Kidney glomerular epithelial cell (primary cell): Measurements from ENCODE around the gene TSPAN18.

Experiments
- DNase-seq: peaks from one replicate; lab custom pipeline; 2025; lab: John Stamatoyannopoulos, UW

Gene TSPAN18

DNA sequence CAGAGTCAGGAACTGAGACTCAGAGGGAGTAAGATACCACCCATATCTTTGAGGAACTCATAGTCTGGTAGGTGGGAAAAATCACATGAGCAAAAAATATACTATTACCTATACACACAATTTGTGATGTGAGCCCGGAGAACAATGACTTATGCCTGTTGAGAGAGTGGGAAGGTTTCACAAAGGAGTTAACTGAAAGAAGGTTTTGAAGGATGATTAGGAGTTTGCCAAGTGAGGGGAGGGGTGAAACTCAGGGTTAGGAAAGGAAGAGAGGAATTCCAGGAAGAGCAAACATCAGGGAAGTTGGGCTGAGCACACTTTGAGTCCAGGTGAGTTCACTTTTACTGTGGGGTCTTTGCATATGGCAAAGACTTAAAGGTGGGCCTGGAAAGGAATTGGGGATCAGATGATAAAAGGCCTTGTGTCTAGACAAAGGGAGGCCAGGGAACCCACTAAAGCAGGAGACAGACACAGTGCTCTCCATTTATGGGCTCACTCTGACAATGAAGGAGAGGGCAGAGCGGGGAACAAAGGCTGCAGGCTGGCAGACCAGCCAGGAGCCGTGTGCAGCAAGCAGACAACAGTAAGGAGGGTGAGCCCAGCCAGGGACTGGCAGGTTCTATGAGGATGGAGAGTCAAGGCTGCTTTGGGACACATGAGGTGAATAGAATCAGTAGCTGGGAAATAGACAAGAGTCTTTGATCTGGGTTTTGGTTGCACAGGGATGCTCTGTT, 33.1 kb downstream of the TSPAN18 start:
- DNase-seq = no peak

DNA sequence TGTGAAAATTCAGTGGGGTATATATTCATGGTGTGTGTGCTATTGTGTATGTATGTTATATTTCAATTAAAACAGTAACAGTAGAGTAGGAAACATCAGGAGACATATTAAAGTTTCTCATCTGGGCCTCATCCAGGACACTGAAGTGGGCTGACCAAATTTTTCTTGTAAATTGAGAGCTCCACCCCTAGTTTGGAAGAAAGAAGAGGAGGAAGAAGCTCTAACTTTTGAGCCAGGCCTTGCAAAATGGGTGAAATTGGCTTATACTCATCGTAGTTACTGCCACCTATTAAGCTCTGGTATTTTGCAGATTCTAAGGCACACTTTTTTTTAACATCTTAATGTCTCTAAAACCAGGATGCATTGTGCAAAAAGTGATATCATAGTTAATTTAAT, 33.7 kb downstream of the TSPAN18 start:
- DNase-seq = no peak

- DNase-seq = peak; percentile 66
Observed at GRCh38 chr11:44760917-44761550, 34.3 kb downstream of the TSPAN18 start.

GRCh38 chr11:44761551-44761961, 34.8 kb downstream of the TSPAN18 start:
- DNase-seq = no peak

DNA sequence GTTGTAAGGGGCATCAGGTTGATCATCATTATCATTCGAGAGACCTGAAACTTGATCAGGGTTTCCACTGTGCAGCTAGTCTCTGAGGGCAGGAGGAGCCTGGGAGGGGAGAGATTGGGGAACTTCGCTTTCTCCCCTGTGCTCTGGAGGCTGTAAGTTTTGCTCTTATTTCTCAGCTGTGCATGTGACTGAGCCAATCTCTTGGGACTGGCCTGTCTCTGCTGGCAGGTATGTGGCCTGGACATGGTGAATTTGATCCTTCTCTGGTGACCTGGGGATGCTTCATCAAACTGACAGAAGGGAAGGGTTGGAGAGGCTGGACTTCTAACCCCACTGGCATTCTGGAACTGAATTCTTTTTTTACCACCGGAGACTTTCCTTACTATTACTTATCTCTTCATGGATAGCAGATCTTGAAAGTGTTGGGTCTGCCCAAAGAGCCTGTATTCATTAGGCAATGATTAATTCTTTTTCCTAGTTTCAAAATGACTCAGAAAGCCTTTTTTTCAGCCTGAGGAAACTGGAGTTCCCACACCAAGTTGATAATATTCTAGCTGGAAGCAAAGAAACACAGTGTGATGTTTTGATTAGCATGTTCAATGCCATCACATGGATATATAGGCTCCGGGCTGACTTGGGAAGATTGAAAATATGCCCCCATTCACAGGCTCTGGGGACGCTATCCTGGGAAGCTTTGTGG, 36.5 kb downstream of the TSPAN18 start:
- DNase-seq = peak; percentile 61

- no peak for DNase-seq
Observed at GRCh38 chr11:44764583-44764982, 37.8 kb downstream of the TSPAN18 start.

GRCh38 chr11:44765026-44765595, 38.3 kb downstream of the TSPAN18 start:
- DNase-seq = no peak

DNA sequence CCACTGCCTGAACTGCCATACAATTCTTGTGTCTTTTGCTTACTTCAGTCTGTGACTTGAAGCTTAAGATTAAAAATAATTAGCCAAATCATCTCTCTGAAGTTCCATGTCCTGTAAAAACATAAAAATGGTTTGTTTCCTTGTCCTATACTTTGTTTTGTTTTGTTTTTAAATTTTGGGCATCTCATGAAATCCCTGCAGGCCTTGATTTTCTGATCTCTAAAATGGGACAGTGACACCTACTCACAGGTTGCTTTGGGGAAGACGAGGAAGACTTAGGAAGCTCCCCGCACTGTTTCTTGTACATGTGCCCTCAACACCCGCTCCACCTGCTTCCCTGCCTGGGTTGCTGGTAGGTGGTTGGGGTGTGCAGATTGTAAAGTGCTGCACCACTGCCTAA, 38.9 kb downstream of the TSPAN18 start:
- no peak for DNase-seq

DNA sequence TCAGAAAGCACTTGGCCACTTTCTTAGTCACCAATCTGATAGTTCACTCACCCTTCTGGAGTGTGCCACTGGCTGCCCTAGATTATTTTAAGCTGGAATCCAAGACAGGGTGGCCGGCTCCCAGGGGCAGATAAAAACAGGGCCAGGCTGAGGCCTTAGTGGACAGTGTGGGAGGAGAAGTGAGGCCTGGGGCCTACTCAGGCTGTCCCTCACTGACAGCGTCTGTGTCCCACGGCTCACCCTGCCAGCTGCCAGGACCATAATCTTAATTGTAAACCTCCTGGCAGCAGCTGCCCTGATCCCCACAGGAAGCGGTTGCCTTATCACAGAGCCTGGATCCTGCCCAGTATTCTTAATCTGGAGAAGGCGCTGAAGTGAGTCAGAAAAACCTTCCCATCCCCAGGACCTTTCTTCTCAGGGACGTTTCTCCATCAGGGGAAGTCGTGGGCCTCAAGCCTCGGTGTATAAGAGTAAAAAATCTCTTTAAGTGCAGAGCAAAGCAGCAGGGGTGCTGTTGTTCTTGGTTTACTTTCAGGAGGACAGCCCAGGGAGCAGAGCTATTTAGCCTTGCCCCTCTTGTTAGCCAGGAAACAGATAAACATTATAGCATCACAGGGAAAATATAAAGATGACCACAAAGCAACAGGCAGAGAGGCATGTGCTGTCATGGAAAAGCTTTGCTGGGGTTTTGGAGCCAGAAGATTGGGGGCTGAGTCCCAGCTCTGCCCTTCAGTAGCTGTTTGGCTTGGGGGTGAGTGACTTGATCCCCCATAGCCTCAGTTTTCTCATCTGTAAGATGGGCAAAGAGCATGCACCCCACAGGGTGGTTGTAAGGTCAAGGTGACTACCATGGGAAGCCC, 39.6 kb downstream of the TSPAN18 start:
- no peak for DNase-seq

DNA sequence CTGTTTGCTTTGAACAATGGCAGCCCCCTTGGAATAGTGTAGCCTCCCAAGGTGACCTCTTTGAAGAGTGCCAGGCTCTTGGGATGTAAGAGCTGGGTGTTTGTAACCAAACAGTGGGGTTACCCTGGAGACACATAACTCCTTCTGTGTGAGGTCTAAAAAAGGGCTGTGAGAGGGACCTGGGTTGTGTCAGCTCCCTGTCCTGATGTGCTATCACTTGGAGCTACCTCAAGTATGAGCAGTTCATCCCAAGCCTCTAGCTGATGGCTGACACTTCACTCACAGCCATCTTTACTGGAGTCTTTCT, 40.2 kb downstream of the TSPAN18 start:
- DNase-seq = no peak

- DNase-seq = no peak
Observed at GRCh38 chr11:44767421-44767820, 40.7 kb downstream of the TSPAN18 start.

DNA sequence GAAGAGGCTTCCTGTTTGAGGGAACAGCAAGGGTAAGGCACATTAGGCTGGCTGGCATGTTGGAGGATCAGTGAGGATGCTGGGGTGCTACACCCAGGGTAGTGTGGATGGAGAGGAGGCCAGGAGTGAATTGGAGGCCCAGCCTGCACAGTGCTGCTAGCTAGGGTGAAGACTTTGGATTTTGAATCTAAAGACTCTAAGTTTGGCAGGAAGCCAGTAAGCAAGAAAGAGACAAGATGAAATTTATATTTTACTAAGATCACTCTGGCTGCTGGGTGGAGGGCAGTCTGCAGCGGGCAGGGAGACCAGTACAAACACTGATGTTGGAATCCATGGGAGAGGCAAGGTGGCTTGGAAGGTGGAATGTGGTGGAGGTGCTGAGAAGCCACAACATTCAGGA, 43.6 kb downstream of the TSPAN18 start:
- no peak for DNase-seq

- no peak for DNase-seq
Observed at GRCh38 chr11:44771252-44771734, 44.5 kb downstream of the TSPAN18 start.

DNA sequence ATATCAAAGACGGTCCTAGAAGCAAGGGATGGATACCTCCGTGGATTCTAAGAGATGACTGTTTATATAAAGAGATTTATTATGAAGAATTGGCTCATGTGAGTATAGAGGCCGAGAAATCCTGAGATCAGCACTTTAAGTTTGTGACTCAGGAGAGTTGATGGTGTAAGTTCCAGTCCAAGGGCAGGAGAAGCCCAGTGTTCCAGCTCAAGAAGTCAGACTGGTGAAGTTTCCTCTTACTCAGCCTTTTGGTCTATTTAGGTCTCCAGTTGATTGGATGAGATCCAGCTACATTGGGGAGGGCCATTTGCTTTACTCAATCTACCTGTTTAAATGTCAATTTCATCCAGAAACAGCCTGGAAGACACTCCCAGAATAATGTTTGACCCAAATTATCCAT, 45.1 kb downstream of the TSPAN18 start:
- DNase-seq = no peak

DNA sequence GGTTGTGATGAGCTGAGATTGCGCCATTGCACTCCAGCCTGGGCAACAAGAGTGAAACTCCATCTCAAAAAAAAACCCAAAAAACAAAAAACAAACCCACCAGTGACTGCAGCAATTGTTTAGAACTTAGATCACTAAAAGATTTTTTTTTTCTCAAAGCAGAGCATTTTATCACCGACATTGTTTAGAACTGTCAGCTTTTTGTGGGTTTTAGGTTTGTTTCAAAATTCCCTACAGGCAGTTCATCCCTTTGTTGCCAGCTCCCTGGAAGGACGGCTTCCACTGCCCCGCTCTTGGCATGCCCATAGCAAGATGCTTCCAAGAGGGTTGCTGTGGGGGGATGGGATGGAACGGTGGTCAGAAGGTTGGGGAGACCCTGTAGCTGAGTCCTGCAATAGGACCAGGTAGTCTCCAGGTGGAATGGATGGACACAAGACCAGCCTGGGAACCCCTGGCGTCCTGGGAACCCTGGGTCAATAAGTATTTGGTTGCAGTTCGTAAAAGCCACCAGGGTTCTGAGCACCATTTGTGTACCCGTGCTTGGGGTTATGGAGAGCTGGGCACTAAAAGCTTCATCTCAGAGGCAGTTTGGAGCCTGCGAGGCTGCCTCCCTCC, 46.7 kb downstream of the TSPAN18 start:
- no peak for DNase-seq

DNA sequence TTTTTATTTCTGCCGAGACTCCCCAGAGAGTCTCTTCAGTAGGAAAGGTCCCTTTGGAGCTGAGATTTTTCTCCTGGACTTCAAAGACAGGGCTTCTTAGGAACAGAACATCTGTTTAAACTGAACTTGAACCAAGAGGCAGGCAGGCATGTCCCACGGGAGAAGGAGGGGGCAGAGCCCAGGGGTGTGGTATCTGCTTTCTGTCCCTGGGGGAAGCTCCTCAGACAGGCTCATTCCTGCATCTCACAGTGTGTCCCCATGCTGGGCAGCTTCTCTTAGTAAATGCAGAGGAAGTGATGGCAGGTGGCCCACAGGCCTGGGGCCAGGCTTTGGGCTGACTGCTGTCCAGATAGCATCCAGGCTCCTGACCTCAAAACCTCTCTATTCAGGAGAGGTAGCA, 47.3 kb downstream of the TSPAN18 start:
- no peak for DNase-seq

- no peak for DNase-seq
Observed at GRCh38 chr11:44774731-44775130, 48.0 kb downstream of the TSPAN18 start.

- DNase-seq = no peak
Observed at GRCh38 chr11:44775366-44775984, 48.7 kb downstream of the TSPAN18 start.

DNA sequence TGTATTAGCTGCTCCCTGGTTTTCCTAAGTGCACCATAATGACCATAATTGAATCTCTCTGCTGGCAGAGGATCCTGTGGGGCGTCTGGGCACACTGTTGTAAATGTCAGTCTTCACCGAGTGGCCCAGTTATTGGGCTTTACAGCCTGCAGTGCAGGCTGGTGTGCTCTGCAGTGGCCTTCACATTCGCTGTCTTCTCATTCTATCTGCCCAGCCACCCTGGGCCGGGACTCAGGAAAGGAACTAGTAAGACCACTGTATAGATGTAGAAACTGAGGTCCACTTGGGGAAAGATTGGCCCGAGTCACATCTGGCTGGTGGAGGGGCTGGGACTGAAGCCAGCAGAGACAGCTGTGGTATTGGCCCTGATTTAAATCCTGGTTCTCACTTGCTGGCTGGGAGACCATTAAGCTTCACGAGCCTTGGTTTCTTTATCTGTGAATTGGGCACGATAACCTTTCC, 49.3 kb downstream of the TSPAN18 start:
- no peak for DNase-seq

GRCh38 chr11:44776551-44777208, 49.9 kb downstream of the TSPAN18 start:
- no peak for DNase-seq
